ENCODE measurements around the gene KCNJ12. TPM values are rescaled to one million over a fixed set of nuclear protein-coding genes. Genes with fewer than 3 reads are reported as not detected.
"Not testable (repeated sequence)": the region's sequence is repeated elsewhere in the genome, so short reads cannot be mapped to it uniquely, and the experiment has no call there.

The KCNJ12 gene
- polyA plus RNA-seq, 3 donors, result not detected

GRCh38 chr17:21339011-21339410, 37.1 kb upstream of the KCNJ12 start:
- H3K9me3 ChIP-seq (replicated peaks in 1 of 2; ENCODE audit: control insufficient read depth in 1 of 2, insufficient read depth in 1 of 2, low read length in 2 of 2), result peaks cover 0 to 5% of the 10 kb centered on the region in 2 donors
- H3K4me1 ChIP-seq (ENCODE audit: control insufficient read depth in 1 of 2, insufficient read depth in 2 of 2, low read length in 2 of 2), result no peaks in the 10 kb centered on the region
- Mint-ChIP-seq H3K9me3 (peaks cover 0 to 12% (median 2%) of the 10 kb centered on the region in 7 donors), H3K4me1 (no peaks in the 10 kb centered on the region), H3K27ac (no peak overlapping the region), H3K36me3 (no peaks in the 10 kb centered on the region), H3K27me3 (ENCODE audit: low read depth in 3 of 3) (peaks cover 0 to 11% (median 10%) of the 10 kb centered on the region in 3 donors), H3K4me3 (no peak overlapping the region)
- WGBS (ENCODE audit: insufficient coverage), result 36% methylated on average over 7 of the region's 7 CpGs
- DNase-seq, result no peak
- no peak overlapping the region for H3K4me2 ChIP-seq (replicated peaks; ENCODE audit: extremely low read depth, low read length, poor library complexity, severe bottlenecking)
- H3K27ac ChIP-seq (ENCODE audit: low read depth in 1 of 2, low read length in 2 of 2), result no peak overlapping the region
- H3K36me3 ChIP-seq (replicated peaks in 1 of 2; ENCODE audit: control insufficient read depth in 1 of 2, insufficient read depth in 2 of 2, low read length in 2 of 2), result no peaks in the 10 kb centered on the region
- H3K79me2 ChIP-seq (ENCODE audit: insufficient read depth, low read length), result no peaks in the 10 kb centered on the region
- intact Hi-C loops (cut with micrococcal nuclease), result no loop called here
- no peak overlapping the region for H2AFZ ChIP-seq (ENCODE audit: insufficient read depth, low read depth, low read length, poor library complexity, severe bottlenecking)
- no peak overlapping the region for H3K4me3 ChIP-seq (replicated peaks in 1 of 3; ENCODE audit: low read depth in 2 of 3, low read length in 3 of 3)
- H4K20me1 ChIP-seq (ENCODE audit: insufficient read depth, low read length), result no peaks in the 10 kb centered on the region
- H3K27me3 ChIP-seq (ENCODE audit: control insufficient read depth in 2 of 2, insufficient read depth in 2 of 2, low read length in 2 of 2), result no peaks in the 10 kb centered on the region
- no peak for TF ChIP-seq CTCF (IDR thresholded peaks at IDR 0.05)
- no peak overlapping the region for H3K9ac ChIP-seq (ENCODE audit: insufficient read depth, low read length, poor library complexity, severe bottlenecking)

- H3K27ac Mint-ChIP-seq; intact Hi-C loops (cut with micrococcal nuclease); H3K4me3 ChIP-seq (replicated peaks in 1 of 3; ENCODE audit: low read depth in 2 of 3, low read length in 3 of 3); H3K36me3 ChIP-seq (replicated peaks in 1 of 2; ENCODE audit: control insufficient read depth in 1 of 2, insufficient read depth in 2 of 2, low read length in 2 of 2); H3K4me1 ChIP-seq (ENCODE audit: control insufficient read depth in 1 of 2, insufficient read depth in 2 of 2, low read length in 2 of 2); H3K79me2 ChIP-seq (ENCODE audit: insufficient read depth, low read length); H3K4me1 Mint-ChIP-seq; H3K4me3 Mint-ChIP-seq; H3K36me3 Mint-ChIP-seq; H3K4me2 ChIP-seq (replicated peaks; ENCODE audit: extremely low read depth, low read length, poor library complexity, severe bottlenecking); DNase-seq; H3K9me3 ChIP-seq (replicated peaks in 1 of 2; ENCODE audit: control insufficient read depth in 1 of 2, insufficient read depth in 1 of 2, low read length in 2 of 2); H4K20me1 ChIP-seq (ENCODE audit: insufficient read depth, low read length); H3K27ac ChIP-seq (ENCODE audit: low read depth in 1 of 2, low read length in 2 of 2); H3K27me3 ChIP-seq (ENCODE audit: control insufficient read depth in 2 of 2, insufficient read depth in 2 of 2, low read length in 2 of 2); H2AFZ ChIP-seq (ENCODE audit: insufficient read depth, low read depth, low read length, poor library complexity, severe bottlenecking); H3K9ac ChIP-seq (ENCODE audit: insufficient read depth, low read length, poor library complexity, severe bottlenecking): not testable (repeated sequence)
- Mint-ChIP-seq H3K27me3 (ENCODE audit: low read depth in 3 of 3) (peaks cover 0 to 11% (median 10%) of the 10 kb centered on the region in 3 donors), H3K9me3 (peaks cover 0 to 12% (median 2%) of the 10 kb centered on the region in 7 donors)
- WGBS (ENCODE audit: insufficient coverage), result no CpG with 5 or more reads among the region's 11 CpGs
These were observed 36.6 kb upstream of the KCNJ12 start for GRCh38 chr17:21339571-21339970.

GRCh38 chr17:21340407-21340806, 35.8 kb upstream of the KCNJ12 start:
- H3K9me3 ChIP-seq (replicated peaks in 1 of 2; ENCODE audit: control insufficient read depth in 1 of 2, insufficient read depth in 1 of 2, low read length in 2 of 2); H3K36me3 Mint-ChIP-seq; H2AFZ ChIP-seq (ENCODE audit: insufficient read depth, low read depth, low read length, poor library complexity, severe bottlenecking); intact Hi-C loops (cut with micrococcal nuclease); H3K4me2 ChIP-seq (replicated peaks; ENCODE audit: extremely low read depth, low read length, poor library complexity, severe bottlenecking); H3K36me3 ChIP-seq (replicated peaks in 1 of 2; ENCODE audit: control insufficient read depth in 1 of 2, insufficient read depth in 2 of 2, low read length in 2 of 2); H3K79me2 ChIP-seq (ENCODE audit: insufficient read depth, low read length); H3K9ac ChIP-seq (ENCODE audit: insufficient read depth, low read length, poor library complexity, severe bottlenecking); H3K27ac Mint-ChIP-seq; DNase-seq; H3K27me3 ChIP-seq (ENCODE audit: control insufficient read depth in 2 of 2, insufficient read depth in 2 of 2, low read length in 2 of 2); H3K9me3 Mint-ChIP-seq; H3K4me3 Mint-ChIP-seq; H4K20me1 ChIP-seq (ENCODE audit: insufficient read depth, low read length); H3K4me3 ChIP-seq (replicated peaks in 1 of 3; ENCODE audit: low read depth in 2 of 3, low read length in 3 of 3); H3K4me1 ChIP-seq (ENCODE audit: control insufficient read depth in 1 of 2, insufficient read depth in 2 of 2, low read length in 2 of 2); H3K27ac ChIP-seq (ENCODE audit: low read depth in 1 of 2, low read length in 2 of 2); H3K4me1 Mint-ChIP-seq: not testable (repeated sequence)
- WGBS (ENCODE audit: insufficient coverage), result 94% methylated on average over 4 of the region's 6 CpGs
- H3K27me3 Mint-ChIP-seq (ENCODE audit: low read depth in 3 of 3), result peaks cover 0 to 11% (median 10%) of the 10 kb centered on the region in 3 donors

GRCh38 chr17:21341279-21341678, 34.9 kb upstream of the KCNJ12 start:
- H3K36me3 ChIP-seq (replicated peaks in 1 of 2; ENCODE audit: control insufficient read depth in 1 of 2, insufficient read depth in 2 of 2, low read length in 2 of 2); H3K79me2 ChIP-seq (ENCODE audit: insufficient read depth, low read length); H3K4me1 Mint-ChIP-seq; intact Hi-C loops (cut with micrococcal nuclease); H3K36me3 Mint-ChIP-seq; H3K9me3 Mint-ChIP-seq; H3K9ac ChIP-seq (ENCODE audit: insufficient read depth, low read length, poor library complexity, severe bottlenecking); H3K27ac Mint-ChIP-seq; H3K4me3 Mint-ChIP-seq; H4K20me1 ChIP-seq (ENCODE audit: insufficient read depth, low read length); H3K4me2 ChIP-seq (replicated peaks; ENCODE audit: extremely low read depth, low read length, poor library complexity, severe bottlenecking); H3K27ac ChIP-seq (ENCODE audit: low read depth in 1 of 2, low read length in 2 of 2); H3K4me1 ChIP-seq (ENCODE audit: control insufficient read depth in 1 of 2, insufficient read depth in 2 of 2, low read length in 2 of 2); H2AFZ ChIP-seq (ENCODE audit: insufficient read depth, low read depth, low read length, poor library complexity, severe bottlenecking); H3K9me3 ChIP-seq (replicated peaks in 1 of 2; ENCODE audit: control insufficient read depth in 1 of 2, insufficient read depth in 1 of 2, low read length in 2 of 2); H3K27me3 ChIP-seq (ENCODE audit: control insufficient read depth in 2 of 2, insufficient read depth in 2 of 2, low read length in 2 of 2); DNase-seq; H3K4me3 ChIP-seq (replicated peaks in 1 of 3; ENCODE audit: low read depth in 2 of 3, low read length in 3 of 3): not testable (repeated sequence)
- WGBS (ENCODE audit: insufficient coverage), result 94% methylated on average over 1 of the region's 4 CpGs
- H3K27me3 Mint-ChIP-seq (ENCODE audit: low read depth in 3 of 3), result peaks cover 0 to 11% (median 10%) of the 10 kb centered on the region in 3 donors

All from CD14-positive monocyte (primary cell).